Muscle of back (tissue), 11 donors: ENCODE data around the gene SFXN5. TPM values are rescaled to one million over a fixed set of nuclear protein-coding genes. Genes with fewer than 3 reads are reported as not detected.
"Not testable (repeated sequence)": the region's sequence is repeated elsewhere in the genome, so short reads cannot be mapped to it uniquely, and the experiment has no call there.

Source experiments
- DNase-seq, 3 donors: peaks; one replicate each; pipeline versions ENCODE4 v3.0.0 to v3.0.0-alpha.2; 2013
- polyA plus RNA-seq, 10 donors: library from polyadenylated mRNA; unstranded; fragments of 120-200 nt; gene quantifications; one replicate each; pipeline ENCODE4 v1.2.1, GENCODE V29; 2013; ENCODE audit not compliant: insufficient read length in 10 of 10

Gene SFXN5
- polyA plus RNA-seq, 10 donors = 4.8 to 7.8 (median 6.3) TPM

DNA sequence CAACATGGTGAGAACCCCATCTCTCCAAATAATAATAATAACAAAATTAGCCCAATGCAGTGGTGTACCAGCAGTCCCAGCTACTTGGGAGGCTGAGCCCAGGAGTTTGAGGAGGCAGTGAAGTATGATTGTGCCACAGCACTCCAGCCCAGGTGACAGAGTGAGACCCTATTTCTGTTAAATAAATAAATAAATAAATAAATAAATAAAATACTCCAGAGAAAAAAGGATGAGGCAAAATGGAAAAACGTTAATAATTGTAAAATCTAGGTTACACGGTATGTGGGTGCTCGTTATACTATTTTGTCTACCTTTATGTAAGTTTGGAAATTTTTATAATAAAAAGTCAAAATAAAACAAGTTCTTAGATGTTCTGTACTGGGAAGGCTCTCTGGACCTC, 162.8 kb downstream of the SFXN5 start:
- DNase-seq = no peak

DNA sequence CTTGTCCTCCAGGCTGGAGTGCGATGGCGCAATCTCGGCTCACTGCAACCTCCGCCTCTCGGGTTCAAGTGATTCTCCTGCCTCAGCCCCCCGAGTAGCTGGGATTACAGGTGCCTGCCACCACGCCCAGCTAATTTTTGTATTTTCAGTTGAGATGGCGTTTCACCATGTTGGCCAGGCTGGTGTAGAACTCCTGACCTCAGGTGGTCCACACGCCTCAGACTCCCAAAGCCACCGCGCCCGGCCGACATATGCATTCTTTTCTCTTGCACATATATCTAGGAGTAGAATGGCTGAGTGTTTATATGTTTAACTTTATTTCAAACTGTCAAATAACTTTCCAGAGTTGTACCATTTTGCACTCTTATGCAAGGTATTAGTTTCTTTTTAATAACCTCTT, 164.1 kb downstream of the SFXN5 start:
- not testable (repeated sequence) for DNase-seq

DNA sequence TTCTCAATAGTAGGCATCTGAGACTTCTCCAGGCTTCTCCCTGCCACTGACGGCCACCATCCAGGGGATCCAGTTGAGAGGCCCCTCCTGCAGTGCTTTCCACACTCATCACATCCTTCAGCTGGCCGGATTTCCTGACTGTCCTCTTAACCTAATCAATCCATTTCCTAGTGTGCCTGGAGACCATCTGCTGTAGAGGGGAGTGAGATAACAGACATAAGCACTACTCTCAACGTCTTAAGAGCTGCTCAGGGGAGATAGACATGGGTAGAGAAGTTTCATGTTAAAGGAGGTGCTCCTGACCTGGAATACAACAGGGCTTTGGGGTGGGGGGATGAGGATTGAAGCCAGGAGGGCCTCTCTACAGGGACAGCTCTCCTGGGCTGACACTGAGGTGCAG, 170.1 kb downstream of the SFXN5 start:
- DNase-seq = no peak

DNA sequence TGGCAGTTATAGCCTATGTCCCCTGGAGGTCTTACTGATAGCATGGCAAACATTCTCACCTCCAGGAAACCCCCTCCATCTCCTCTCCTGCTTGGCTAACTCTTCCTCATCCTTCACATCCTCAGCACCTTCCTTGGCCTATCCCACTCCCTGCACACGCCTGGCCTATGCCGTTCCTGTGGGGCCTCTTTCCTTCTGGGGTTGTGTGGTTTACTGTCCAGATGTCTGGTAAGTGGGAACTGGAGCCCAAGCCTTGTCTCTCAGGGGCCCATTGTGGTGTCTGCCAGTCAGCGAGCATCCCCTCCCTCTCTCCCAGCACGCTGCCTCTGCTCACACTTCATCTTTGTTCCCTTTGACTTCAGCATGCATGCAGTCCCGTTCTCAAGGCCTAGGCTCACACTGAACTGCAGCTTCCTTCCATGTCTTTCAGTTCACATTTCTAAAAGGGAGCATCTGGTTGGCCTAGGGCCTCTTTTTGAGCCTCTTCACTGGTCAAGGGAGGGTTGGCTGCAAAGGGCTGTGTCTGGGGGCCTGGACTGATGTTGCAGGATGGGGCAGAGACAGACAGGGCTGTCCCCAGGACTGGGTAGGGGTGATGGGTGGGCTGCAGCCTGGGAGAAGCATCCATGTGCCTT, 171.2 kb downstream of the SFXN5 start:
- no peak for DNase-seq

DNA sequence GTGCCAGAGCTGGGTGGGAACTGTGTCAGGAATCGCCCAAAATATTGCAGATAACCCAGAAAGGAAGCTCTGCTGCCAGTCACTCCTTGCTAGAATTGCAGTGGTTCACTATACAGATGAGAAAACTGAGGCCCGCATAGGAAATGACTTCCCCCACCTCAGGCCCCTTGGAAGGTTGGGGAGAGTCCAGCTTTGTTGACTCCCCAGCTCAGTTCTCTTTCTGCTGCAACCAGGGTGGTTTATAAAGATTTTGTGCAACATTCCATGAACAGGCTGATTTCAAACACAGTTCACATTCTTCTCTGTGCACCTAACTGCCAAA, 173.0 kb downstream of the SFXN5 start:
- DNase-seq = no peak

DNA sequence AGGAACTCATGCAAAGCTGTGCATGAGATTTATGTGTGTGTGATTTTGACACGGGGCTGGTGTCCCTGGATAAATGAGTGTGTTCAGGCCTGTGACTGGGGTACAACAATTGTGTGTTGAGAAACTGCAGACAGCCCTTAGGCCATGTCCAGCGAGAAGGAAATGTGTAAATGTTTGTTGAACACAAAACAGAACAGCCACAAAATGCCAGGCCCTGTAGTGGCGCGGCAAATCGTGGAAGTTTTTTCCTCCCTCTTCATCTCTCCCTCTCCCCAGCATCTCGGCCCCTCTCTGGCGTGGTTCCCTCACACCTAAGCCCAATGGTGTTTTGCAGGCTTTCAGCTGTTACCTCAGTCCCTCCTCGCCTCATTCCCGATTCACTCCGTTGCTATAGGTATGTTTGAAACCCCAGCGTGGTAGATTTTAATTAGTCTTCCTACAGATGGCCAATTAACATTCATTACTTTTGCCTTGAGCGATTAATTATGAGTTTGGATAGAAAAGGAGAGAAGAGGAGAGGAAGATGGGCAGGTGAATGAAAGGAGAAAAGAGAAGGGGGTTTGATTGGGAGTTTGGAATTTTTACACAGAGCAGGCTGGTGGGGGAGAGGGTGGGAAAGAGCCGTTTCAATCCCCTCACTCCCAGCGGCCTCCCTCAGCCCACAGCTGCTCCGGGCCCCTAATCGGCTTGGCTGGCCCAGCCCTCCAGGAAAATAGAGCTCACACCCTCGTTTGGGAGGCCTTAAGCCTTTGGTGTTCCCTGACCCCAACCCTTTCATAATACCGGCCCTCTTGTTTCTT, 173.5 kb downstream of the SFXN5 start:
- no peak for DNase-seq

DNA sequence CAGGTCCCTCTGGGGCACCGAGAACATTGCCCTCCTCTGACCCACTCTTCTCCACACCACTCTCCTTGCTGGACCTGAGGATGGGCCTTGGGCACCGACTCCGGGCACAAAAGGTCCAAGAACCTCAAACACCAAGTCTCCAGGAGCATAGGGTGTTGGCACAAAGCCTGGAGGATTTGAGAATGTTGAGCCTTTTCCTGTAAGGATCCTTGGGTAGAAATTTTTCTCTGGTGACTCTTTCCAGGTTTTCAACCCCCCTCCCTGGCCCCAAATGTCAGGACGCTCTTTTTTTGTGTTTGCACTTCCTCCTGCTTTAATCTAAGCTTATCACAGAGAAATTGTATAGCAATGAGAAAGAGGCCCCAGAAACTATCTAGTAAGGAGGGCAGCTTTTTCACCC, 175.1 kb downstream of the SFXN5 start:
- no peak for DNase-seq

DNA sequence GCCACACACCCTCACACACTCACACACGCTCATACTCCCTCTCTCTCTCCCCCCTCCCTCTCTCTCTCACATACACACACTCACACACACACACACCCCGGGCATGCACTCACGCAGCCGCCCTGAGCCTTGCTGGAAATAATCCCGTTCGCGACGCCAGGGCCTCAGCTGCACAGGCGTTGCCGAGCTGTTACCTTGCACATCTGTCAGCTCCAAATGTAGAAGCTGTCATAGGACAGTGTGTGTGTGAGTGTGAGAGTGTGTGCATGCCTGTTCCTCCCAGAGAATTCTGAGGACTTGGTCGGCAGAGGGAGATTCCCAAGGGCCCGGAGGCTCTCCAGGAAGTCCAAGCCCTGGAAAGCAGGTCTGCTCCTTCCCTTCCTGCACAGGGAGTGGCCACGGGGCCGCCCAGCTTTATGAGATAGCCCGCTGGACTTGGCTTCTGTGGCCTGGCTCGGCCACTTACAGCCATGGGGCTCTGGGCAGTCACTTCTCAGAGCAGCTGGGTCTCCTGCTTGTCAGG, 175.7 kb downstream of the SFXN5 start:
- DNase-seq = peak in 2 of 3 donors; percentile 45 to 74

DNA sequence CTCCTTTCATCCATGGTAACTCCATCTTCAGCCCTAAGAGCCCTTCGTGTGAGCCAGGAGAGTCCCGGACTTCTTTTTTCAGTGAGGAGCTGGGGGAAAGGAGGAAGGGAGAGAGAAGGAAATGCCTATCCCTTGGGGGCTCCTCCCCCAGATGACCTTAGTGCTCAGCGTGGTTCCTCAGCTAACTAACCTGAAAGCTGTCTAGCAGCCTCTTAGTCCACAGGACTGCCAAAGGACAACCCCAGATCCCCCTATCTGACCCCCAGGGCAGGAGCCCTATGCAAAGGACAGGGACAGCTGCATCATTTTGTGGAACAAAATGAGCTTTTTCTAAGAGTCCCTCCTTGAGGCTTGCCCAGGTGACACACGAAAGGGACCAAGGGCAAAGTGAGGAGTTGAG, 176.4 kb downstream of the SFXN5 start:
- no peak for DNase-seq

DNA sequence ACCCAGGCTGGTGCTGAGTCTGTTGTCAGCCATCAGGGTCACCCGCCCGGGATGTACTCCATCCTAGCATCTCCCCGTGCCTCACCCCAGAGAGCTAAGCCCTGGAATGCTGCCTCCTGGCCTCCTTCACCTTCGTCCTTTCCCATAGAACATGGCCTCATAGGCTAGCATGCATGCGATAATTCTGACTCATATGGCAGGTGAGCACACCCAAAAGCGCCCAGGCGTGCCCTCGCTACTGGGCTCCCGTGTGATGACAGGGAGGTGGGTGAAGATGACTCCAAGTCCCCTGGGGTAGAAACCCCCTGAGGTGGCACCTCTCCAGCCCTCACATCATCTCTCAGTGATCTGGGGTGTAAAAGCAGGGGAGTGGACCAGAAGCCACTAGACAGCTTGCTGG, 177.0 kb downstream of the SFXN5 start:
- DNase-seq = no peak

DNA sequence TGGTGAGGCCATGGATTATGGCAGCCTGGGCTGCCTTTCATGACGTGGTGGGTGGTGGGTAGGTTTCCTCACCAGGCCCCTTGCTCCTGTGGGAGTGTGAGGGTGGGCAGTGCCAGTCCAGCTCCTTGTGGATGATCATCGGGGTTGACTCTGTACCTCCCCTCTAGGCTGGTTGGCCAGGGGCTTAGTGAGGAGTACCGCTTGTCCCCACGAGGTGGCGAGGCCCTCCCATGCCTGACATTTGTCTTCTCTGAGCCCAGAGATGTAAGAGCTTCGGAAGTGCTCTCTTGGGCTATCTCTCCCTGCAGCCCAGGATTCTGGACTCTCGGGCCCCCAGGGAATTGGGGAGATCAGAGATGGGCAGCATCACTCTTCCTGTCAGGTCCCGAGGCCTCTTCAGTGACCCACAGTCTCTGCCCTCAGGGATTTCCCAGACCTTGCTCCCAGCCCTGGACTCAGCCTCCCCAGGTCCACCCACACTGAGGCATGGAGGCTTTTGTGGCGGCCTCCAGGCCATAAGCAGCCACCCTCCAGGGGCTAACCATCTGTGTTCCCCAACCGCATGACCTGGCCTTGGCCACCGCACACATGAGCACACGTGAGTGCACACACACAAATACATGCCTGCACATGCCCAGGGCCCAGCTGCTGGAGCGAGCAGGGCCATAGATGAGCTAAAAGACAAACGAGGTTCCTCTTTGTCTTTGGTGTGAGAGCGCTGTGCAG, 177.8 kb downstream of the SFXN5 start:
- DNase-seq = peak in 2 of 3 donors; percentile 33 to 68

DNA sequence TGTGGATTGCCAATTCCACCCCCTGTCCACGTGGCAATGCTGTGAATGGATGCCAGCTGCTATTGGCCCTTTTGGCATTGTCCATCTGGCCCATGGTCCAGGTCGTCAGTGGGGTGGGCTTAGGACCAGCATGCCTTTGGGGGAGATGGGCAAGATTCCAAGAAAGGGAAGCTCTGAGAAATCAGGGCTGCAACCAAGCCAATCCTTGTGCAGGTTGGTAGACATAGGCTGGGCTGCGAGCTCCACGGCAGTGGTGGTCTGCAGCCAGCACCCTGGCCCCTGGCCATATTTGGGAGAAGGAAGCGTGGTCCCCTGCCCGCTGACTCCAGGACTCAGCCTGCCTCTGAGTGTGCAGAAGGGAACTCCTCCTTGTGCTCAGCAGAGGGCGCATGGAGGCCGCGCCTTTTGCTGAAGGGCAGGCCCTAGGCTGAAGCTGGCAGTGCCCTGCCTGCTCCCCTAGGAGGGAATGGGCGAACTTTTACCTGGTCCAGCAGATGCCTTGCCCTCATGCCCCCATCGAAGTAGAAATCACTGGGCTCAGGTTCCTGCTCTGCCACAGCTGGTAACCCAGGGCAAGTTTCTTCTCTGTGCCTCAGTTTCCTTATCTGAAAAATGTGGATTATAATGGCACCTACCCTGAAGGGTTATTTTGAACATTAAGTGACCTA, 178.9 kb downstream of the SFXN5 start:
- peak; percentile 41 to 81 (median 67) for DNase-seq

Other genes starting within 250 kb of the SFXN5 start
- gene EXOC6B, start 245.7 kb downstream of the SFXN5 start, polyA plus RNA-seq = 10 to 100 TPM in 8 of 10 donors, 1 to 10 TPM in 2; 9.1 to 15.4 (median 12.0) TPM
- gene SPR, start 184.3 kb downstream of the SFXN5 start, polyA plus RNA-seq = 1 to 10 TPM; 2.7 to 4.8 (median 3.5) TPM
- gene EMX1, start 154.2 kb downstream of the SFXN5 start, polyA plus RNA-seq = under 1 TPM in 2 of 10 donors, not detected in 8; 0.20 to 0.27 TPM
- gene RAB11FIP5, start 41.2 kb upstream of the SFXN5 start, polyA plus RNA-seq = 10 to 100 TPM; 12.3 to 17.8 (median 15.7) TPM
- gene NOTO, start 130.9 kb upstream of the SFXN5 start, polyA plus RNA-seq = under 1 TPM in 1 of 10 donors, not detected in 9; 0.04 TPM
- gene SMYD5, start 142.5 kb upstream of the SFXN5 start, polyA plus RNA-seq = 10 to 100 TPM; 29.5 to 35.7 (median 32.1) TPM
- 10 to 100 TPM; 25.0 to 34.7 (median 28.8) TPM for gene PRADC1, start 161.5 kb upstream of the SFXN5 start, polyA plus RNA-seq
- gene CCT7, start 162.6 kb upstream of the SFXN5 start, polyA plus RNA-seq = 100 to 1,000 TPM; 171 to 205 (median 178) TPM
- under 1 TPM; 0.13 to 0.54 (median 0.28) TPM for gene FBXO41, start 212.8 kb upstream of the SFXN5 start, polyA plus RNA-seq
- under 1 TPM in 1 of 10 donors, not detected in 9; 0.07 TPM for gene EGR4, start 221.8 kb upstream of the SFXN5 start, polyA plus RNA-seq